NCI-H526 treated with DMSO at 0.1 percent for 48 hours (cell line): ENCODE data around the gene FLNB.

Experiments used
- DNase-seq: peaks from one replicate; lab custom pipeline; 2025; lab: John Stamatoyannopoulos, UW

FLNB gene

GRCh38 chr3:58164199-58164879, 156.1 kb downstream of the FLNB start:
- DNase-seq, result no peak

- DNase-seq, result no peak
Measured at GRCh38 chr3:58164906-58165821, 156.9 kb downstream of the FLNB start.

GRCh38 chr3:58167431-58168351, 159.5 kb downstream of the FLNB start:
- no peak for DNase-seq

- no peak for DNase-seq
Measured at GRCh38 chr3:58168498-58168897, 160.3 kb downstream of the FLNB start.

GRCh38 chr3:58169371-58169770, 161.1 kb downstream of the FLNB start:
- DNase-seq, result no peak

GRCh38 chr3:58170376-58170775, 162.2 kb downstream of the FLNB start:
- DNase-seq, result no peak

- DNase-seq, result no peak
Measured at GRCh38 chr3:58171126-58171525, 162.9 kb downstream of the FLNB start.

- DNase-seq, result no peak
Measured at GRCh38 chr3:58173029-58173668, 164.9 kb downstream of the FLNB start.

GRCh38 chr3:58173669-58174398, 165.6 kb downstream of the FLNB start:
- peak; percentile 8 for DNase-seq

- DNase-seq, result no peak
Measured at GRCh38 chr3:58175187-58175436, 166.9 kb downstream of the FLNB start.

GRCh38 chr3:58175437-58176184, 167.4 kb downstream of the FLNB start:
- no peak for DNase-seq

GRCh38 chr3:58176185-58176530, 167.9 kb downstream of the FLNB start:
- DNase-seq, result no peak

- no peak for DNase-seq
Measured at GRCh38 chr3:58176827-58177489, 168.7 kb downstream of the FLNB start.

GRCh38 chr3:58177747-58178527, 169.7 kb downstream of the FLNB start:
- DNase-seq, result peak; percentile 4

GRCh38 chr3:58178528-58179234, 170.5 kb downstream of the FLNB start:
- no peak for DNase-seq

GRCh38 chr3:58179235-58180098, 171.2 kb downstream of the FLNB start:
- no peak for DNase-seq

- no peak for DNase-seq
Measured at GRCh38 chr3:58180099-58180880, 172.1 kb downstream of the FLNB start.
